ENCODE results near the gene FADS2.
A peak's percentile ranks its signal among the peaks of the same experiment; 100 is the strongest.
"Not testable (repeated sequence)": the region's sequence is repeated elsewhere in the genome, so short reads cannot be mapped to it uniquely, and the experiment has no call there.

The FADS2 gene

DNA sequence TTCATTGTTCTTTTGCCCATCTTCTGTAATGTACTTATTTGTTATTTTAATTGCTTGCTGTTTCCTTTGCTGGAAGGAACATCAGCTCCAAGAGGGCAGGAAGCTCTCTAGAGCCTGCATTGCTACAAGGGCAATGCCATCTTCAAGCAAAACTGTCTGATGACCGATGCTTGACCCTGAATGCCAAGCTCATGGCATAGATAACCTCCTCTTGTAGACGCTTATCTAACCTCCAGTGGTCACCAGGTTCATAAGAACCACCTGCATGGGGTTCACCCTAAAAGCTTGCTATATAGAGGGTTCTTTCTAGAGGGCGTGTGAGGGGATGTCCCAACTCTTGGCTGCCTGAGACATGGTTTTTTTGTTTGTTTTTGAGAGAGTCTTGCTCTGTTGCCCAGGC is 46.8 kb downstream of the FADS2 start:
- Mint-ChIP-seq H3K4me3 (no peak overlapping the region), H3K27me3 (no peaks in the 10 kb centered on the region), H3K27ac (no peak overlapping the region), H3K9me3 (no peaks in the 10 kb centered on the region), H3K4me1 (peaks cover 34% of the 10 kb centered on the region), H3K36me3 (peaks cover 25% of the 10 kb centered on the region)
- ATAC-seq, result no peak

DNA sequence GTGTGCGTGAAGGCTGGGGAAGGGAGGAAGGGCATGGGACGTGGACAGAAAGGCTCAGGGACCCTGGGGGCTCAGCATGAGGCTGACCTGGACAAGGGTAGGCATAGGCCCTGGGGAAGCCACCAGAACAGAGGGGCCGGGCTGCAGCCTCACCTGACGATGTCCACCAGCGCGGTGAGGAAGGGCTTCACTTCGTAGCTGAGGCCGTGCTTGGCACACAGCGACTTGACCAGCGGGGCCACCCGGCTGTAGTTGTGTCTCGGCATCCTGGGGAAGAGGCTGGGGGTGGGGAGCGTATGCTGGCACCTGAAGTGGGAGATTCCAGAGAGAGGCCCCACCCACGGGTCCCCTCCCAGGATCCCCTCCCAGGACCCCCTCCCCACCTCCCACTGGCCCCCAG is 47.6 kb downstream of the FADS2 start:
- peaks cover 25% of the 10 kb centered on the region for H3K36me3 Mint-ChIP-seq
- ATAC-seq, result no peak
- H3K9me3 Mint-ChIP-seq, result no peaks in the 10 kb centered on the region
- H3K27ac Mint-ChIP-seq, result no peak overlapping the region
- H3K27me3 Mint-ChIP-seq, result no peaks in the 10 kb centered on the region
- H3K4me1 Mint-ChIP-seq, result peaks cover 40% of the 10 kb centered on the region
- no peak overlapping the region for H3K4me3 Mint-ChIP-seq

DNA sequence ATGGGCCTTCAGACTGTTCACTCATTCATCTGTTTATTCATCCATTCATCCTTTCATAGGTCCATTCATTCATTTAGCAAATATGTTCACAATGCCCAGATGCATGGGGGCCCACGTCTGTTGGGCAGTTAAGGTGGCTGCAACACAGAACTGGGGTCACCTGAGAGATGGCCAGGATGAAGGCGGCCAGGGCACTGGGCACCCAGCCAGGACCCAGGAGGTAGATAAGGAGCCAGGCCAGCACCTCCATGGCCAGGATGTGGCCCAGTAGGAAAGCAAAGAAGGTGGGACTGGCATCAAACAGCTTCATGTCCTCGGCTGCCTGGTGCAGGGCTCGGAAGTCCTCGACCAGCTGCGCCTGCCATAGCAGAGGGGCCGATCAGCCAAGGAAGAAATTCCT is 51.1 kb downstream of the FADS2 start:
- no peaks in the 10 kb centered on the region for H3K9me3 Mint-ChIP-seq
- H3K4me1 Mint-ChIP-seq, result peaks cover 57% of the 10 kb centered on the region
- peaks cover 26% of the 10 kb centered on the region for H3K36me3 Mint-ChIP-seq
- H3K4me3 Mint-ChIP-seq, result peak overlapping the region; percentile 74
- ATAC-seq, result no peak
- H3K27ac Mint-ChIP-seq, result peak overlapping the region; percentile 90
- no peaks in the 10 kb centered on the region for H3K27me3 Mint-ChIP-seq

DNA sequence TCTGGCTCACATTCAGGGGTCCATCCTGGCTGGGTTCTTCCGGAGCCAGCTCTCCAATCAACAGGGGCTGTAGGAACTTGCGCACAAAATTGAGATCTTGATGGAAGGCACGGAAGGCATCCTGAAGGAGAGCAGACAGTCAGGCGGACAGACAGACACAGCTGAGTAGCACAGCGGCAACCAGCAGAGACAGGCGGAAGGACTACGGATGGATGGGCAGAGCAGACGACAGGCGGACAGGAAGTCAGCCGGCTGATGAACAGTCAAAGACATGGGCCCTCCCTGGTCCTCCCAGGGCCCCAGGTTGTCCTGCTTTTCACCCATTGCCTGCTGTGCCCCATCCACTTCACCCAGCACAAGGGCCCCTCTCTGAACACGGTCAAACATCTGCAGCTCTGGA is 51.9 kb downstream of the FADS2 start:
- no peaks in the 10 kb centered on the region for H3K9me3 Mint-ChIP-seq
- peak overlapping the region; percentile 74 for H3K4me3 Mint-ChIP-seq
- peaks cover 63% of the 10 kb centered on the region for H3K4me1 Mint-ChIP-seq
- peak; percentile 79 for ATAC-seq
- H3K36me3 Mint-ChIP-seq, result peaks cover 26% of the 10 kb centered on the region
- no peaks in the 10 kb centered on the region for H3K27me3 Mint-ChIP-seq
- peak overlapping the region; percentile 90 for H3K27ac Mint-ChIP-seq

DNA sequence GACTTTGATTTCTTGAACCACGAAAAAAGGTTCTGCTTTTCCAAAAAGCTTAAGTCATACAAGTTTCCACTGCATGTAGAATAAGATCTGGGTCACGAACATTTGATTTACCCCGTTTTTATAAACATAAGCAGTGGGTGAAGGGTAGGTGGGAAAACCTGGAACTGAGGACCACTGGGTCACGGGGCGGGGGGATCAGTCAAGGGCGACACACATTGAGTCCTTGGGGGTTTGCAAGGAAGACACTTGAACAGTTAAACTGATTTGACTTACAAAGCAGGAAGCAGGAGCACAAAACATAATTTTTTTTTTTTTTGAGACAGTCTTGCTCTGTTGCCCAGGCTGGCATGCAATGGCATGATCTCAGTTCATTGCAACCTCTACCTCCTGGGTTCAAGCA is 52.4 kb downstream of the FADS2 start:
- peak; percentile 84 for ATAC-seq
- peak overlapping the region; percentile 90 for H3K27ac Mint-ChIP-seq
- H3K36me3 Mint-ChIP-seq, result peaks cover 26% of the 10 kb centered on the region
- H3K4me1 Mint-ChIP-seq, result peaks cover 67% of the 10 kb centered on the region
- no peaks in the 10 kb centered on the region for H3K27me3 Mint-ChIP-seq
- H3K4me3 Mint-ChIP-seq, result peak overlapping the region; percentile 74
- no peaks in the 10 kb centered on the region for H3K9me3 Mint-ChIP-seq

DNA sequence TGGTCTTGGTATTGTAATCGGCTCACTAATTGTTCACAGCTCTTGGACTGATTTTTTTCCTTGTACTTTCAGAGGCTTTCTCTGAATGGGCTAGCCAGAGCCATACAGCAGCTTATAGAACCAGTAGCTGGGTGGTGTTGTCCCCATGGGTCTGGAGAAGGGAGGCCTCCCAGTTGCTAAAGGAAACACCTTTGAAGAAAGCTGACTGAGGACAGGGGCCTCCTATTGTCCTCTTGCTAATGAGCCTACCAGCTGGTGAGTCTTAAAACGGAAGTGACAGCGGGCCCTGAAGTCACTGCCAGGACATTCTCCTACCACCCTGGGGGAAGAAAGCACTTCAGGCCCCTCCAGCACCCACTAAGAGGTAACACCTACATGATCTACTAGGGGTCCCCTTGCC is 53.3 kb downstream of the FADS2 start:
- Mint-ChIP-seq H3K27me3 (no peaks in the 10 kb centered on the region), H3K4me3 (peak overlapping the region; percentile 1), H3K4me1 (peaks cover 69% of the 10 kb centered on the region), H3K9me3 (no peaks in the 10 kb centered on the region), H3K36me3 (peaks cover 23% of the 10 kb centered on the region), H3K27ac (peak overlapping the region; percentile 90)
- ATAC-seq, result no peak

DNA sequence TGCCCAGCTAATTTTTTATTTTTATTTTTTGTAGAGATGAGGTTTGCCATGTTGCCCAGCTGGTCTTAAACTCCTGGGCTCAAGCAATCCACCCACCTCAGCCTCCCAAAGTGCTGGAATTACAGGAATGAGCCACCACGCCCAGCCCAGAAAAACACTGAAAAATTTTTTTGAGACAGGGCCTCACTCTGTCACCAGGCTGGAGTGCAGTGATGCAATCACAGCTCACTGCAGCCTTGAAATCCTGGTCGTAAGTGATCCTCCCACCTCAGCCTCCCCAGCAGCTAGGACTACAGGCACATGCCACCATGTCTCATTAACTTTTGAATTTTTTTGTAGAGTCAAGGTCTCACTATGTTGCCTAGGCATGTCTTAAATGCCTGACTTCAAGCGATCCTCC is 54.2 kb downstream of the FADS2 start:
- Mint-ChIP-seq H3K4me1 (peaks cover 73% of the 10 kb centered on the region), H3K36me3 (peaks cover 26% of the 10 kb centered on the region)
- H3K27me3 Mint-ChIP-seq, H3K4me3 Mint-ChIP-seq, H3K27ac Mint-ChIP-seq, ATAC-seq, H3K9me3 Mint-ChIP-seq: not testable (repeated sequence)

DNA sequence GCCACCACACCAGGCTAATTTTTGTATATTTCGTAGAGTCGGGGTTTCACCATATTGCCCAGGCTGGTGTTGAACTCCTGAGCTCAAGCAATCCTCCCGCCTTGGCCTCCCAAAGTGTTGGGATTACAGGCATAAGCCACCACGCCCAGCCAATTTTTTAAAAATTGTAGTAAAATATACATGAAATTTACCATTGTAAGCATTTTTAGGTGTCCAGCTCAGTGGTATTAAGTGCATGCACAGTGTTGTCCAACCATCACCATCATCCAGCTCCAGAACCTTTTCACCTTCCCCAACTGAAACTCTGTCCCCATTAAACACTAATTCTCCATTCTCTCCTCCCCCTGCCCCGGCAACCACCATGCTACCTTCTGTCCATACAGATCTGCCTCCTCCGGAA is 54.8 kb downstream of the FADS2 start:
- no peak overlapping the region for H3K4me3 Mint-ChIP-seq
- peaks cover 4% of the 10 kb centered on the region for H3K9me3 Mint-ChIP-seq
- H3K36me3 Mint-ChIP-seq, result peaks cover 27% of the 10 kb centered on the region
- H3K27ac Mint-ChIP-seq, result peak overlapping the region; percentile 2
- no peaks in the 10 kb centered on the region for H3K27me3 Mint-ChIP-seq
- peaks cover 73% of the 10 kb centered on the region for H3K4me1 Mint-ChIP-seq
- no peak for ATAC-seq

DNA sequence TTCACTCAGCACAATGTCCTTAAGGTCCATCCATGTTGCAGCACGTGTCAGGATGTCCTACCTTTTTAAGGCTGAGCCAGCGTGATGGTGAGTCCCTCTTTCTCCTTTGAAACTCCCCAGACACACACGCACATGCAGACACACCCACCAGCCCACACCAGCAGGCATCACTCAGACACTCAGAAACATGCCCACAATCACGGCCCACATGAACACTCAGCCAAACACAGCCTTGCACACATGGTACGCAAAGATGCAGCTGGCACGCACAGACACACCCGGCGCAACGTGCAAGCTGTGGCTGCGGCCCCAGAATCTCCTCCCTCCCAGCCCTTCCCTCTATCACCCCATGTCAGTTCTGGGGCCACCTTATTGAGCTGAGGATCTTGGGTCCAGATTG is 55.2 kb downstream of the FADS2 start:
- Mint-ChIP-seq H3K9me3 (peaks cover 4% of the 10 kb centered on the region), H3K27ac (peak overlapping the region; percentile 2), H3K4me3 (no peak overlapping the region), H3K27me3 (no peaks in the 10 kb centered on the region), H3K4me1 (peaks cover 72% of the 10 kb centered on the region), H3K36me3 (peaks cover 23% of the 10 kb centered on the region)
- ATAC-seq, result no peak

DNA sequence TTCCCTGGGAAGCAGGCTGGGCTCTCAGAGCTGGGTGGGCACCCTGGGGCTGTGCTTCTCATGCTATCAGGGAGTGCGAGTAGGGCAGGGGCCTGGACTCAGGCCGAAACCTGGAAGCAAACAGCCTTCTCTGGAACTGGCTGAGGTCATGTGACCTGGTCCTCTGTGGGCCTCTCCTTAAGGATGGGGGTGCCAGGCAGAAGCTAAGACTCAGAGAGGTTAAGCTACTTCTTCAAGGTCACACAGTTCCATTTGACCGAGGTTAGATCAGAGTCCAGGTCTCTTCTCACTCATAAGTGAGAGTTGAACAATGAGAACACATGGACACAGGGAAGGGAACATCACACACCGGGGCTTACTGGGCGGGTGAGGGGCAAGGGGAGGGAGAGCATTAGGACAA is 55.8 kb downstream of the FADS2 start:
- Mint-ChIP-seq H3K36me3 (peaks cover 23% of the 10 kb centered on the region), H3K27ac (peak overlapping the region; percentile 2), H3K4me3 (no peak overlapping the region), H3K9me3 (peaks cover 4% of the 10 kb centered on the region), H3K27me3 (no peaks in the 10 kb centered on the region), H3K4me1 (peaks cover 74% of the 10 kb centered on the region)
- no peak for ATAC-seq

DNA sequence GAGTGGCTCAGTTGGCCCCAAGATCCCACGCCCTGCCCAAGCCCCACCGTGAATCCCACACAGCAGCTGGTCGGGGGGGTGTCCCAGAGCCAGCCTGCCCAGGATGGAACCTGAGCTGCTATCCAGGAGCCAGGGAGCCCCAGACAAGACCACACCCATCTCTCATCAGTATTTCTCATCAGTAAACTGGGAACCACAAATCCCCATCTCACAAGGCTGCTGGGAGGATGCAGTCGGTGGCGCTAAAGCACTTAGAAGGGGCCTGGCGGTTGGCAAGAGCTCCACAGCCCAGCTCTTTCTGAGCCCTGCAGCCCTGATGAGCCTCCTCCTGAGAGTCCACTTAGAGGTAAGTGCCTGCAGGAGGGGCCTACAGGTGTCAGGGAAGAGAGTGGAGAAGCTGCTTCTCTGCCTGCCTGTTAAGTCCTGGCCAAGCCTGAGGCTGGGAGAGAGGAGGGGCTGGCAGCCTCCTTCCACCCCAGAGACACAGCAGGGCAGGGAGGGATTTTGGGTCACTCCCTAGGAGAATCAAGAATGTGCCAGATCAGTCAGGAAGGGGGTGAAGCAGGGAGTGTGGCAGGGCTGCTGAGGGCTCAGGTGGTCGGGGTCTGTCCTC is 57.2 kb downstream of the FADS2 start:
- no peak for ATAC-seq
- peaks cover 4% of the 10 kb centered on the region for H3K9me3 Mint-ChIP-seq
- H3K27me3 Mint-ChIP-seq, result no peaks in the 10 kb centered on the region
- H3K36me3 Mint-ChIP-seq, result peaks cover 23% of the 10 kb centered on the region
- peaks cover 65% of the 10 kb centered on the region for H3K4me1 Mint-ChIP-seq
- no peak overlapping the region for H3K27ac Mint-ChIP-seq
- no peak overlapping the region for H3K4me3 Mint-ChIP-seq

DNA sequence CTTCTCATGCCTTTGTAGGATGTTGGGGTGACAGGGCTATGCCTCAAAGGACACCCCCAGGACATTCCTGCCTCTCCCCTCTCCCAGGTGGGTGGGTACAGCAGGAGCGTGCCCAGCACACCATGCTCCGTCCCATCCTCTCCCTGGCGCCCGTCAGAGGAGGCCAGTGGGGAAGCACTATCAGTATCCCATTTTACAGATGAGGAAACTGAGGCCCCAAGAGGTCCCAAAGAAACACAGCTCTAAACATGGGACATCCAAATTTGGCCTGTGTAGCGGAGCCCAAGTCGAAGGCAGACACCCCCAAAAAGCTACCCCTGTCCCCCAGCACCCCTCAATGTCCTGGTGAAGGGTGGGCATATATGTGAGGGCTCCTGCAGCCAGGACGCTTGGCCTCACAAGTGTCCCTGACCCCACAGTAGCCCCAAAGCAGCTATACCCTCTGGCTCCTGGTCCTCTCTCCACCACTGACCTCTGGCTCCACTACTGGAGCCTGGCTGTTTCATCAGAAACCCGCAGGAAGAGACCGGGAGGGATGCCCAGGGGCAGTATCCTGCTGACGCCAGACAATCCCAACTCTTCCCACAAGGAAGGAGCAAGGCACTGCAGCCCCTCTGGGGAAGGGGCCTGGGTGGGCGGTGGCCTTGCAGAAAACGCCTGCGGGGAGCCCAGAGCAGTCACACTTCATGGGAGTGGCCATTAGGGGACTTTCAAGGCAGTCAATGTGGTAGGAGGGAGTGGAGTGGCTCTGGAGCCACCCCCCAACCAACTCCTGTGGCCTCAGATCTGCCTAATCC is 57.9 kb downstream of the FADS2 start:
- no peak for ATAC-seq
- H3K9me3 Mint-ChIP-seq, result peaks cover 4% of the 10 kb centered on the region
- H3K4me1 Mint-ChIP-seq, result peaks cover 65% of the 10 kb centered on the region
- peaks cover 23% of the 10 kb centered on the region for H3K36me3 Mint-ChIP-seq
- H3K27ac Mint-ChIP-seq, result no peak overlapping the region
- no peak overlapping the region for H3K4me3 Mint-ChIP-seq
- H3K27me3 Mint-ChIP-seq, result no peaks in the 10 kb centered on the region

DNA sequence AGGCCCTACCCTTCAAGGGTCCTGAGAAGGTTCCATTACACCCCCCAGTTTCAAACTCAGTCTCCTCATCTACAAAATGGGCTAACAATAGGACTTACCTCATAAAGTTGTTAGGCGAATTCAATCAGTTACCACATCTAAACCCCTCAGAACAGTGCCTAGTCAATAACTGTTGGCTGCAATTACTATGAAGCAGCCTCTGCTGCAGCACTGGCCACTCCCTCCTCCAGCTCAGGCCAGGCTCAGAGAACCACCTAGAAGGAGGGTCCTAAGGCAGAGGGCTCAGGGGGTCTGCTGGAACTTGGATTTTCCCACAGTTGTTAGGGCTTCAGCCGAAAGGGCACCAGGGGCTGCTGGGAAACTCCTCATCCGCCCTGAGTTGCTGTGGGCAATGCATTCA is 58.5 kb downstream of the FADS2 start:
- peaks cover 23% of the 10 kb centered on the region for H3K36me3 Mint-ChIP-seq
- peaks cover 60% of the 10 kb centered on the region for H3K4me1 Mint-ChIP-seq
- no peak overlapping the region for H3K4me3 Mint-ChIP-seq
- H3K27me3 Mint-ChIP-seq, result no peaks in the 10 kb centered on the region
- ATAC-seq, result no peak
- no peak overlapping the region for H3K27ac Mint-ChIP-seq
- peaks cover 4% of the 10 kb centered on the region for H3K9me3 Mint-ChIP-seq

DNA sequence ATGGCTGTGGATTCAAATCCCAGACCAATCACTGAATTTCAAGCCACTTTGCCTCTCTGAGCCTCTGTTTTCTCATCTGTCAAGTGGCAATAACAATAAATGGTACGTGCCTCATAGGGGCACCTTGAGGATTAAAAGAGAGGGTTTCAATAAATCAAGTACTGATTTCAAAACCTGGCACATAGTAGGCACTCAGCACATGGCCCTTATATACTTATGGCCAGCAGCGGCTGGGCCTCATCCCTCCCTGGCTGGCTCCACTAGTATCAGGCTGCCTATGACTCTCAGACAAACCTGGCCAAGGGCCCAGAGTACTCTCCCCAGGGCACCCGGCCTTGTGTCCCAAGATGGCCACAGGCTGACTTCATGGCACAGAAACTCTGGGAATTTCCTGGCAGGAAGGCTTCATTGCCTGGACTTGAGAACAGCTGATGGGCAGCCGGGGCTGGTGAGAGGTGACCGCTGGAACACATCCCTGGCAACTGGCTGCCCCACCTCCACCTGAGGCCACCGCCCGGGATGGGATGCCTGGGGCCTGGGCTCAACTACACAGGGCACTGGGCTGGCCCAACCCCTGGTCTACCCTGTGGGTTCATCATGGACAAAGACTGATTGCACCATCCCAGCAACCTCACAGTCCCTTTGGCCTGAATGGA is 59.9 kb downstream of the FADS2 start:
- H3K27me3 Mint-ChIP-seq, result no peaks in the 10 kb centered on the region
- peaks cover 4% of the 10 kb centered on the region for H3K9me3 Mint-ChIP-seq
- H3K36me3 Mint-ChIP-seq, result peaks cover 23% of the 10 kb centered on the region
- no peak overlapping the region for H3K4me3 Mint-ChIP-seq
- H3K27ac Mint-ChIP-seq, result no peak overlapping the region
- no peak for ATAC-seq
- H3K4me1 Mint-ChIP-seq, result peaks cover 65% of the 10 kb centered on the region

DNA sequence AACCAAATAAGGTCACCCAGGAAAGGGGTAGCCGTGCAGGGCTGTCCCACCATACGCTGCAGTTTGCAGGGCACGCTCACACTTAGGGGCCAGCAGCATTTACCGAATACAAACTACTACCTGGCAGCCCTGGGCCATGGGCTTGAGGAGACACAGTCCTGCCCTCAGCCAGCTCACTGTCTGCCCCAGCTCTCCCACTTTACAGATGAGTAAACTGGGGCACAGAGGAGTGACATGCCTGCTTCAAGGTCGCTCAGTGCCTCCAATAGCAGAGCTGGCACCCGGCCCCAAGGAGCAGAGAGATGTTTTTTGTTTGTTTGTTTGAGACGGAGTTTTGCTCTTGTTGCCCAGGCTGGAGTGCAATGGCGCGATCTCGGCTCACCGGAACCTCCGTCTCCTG is 60.5 kb downstream of the FADS2 start:
- no peak for ATAC-seq
- no peaks in the 10 kb centered on the region for H3K27me3 Mint-ChIP-seq
- no peak overlapping the region for H3K27ac Mint-ChIP-seq
- peaks cover 17% of the 10 kb centered on the region for H3K36me3 Mint-ChIP-seq
- peaks cover 4% of the 10 kb centered on the region for H3K9me3 Mint-ChIP-seq
- H3K4me1 Mint-ChIP-seq, result peaks cover 59% of the 10 kb centered on the region
- H3K4me3 Mint-ChIP-seq, result no peak overlapping the region

DNA sequence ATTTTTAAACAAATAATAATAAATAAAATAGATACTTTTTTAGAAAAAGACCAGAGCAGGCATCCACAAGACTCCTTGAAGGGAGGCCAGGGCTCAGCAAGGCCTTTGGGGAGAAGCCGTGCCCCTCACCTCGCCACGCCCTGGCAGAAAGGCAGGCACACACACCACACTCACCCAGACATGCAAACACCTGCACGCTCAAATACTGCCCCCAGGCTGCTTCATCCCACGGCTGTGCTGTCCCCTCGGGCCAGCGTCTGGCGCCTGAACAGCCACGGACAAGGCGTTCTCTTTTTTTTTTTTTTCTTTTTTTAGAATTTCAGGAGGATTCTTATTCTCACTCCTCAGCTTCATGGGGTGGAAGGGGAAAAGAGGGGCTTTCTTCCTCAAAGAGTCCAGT is 61.7 kb downstream of the FADS2 start:
- peaks cover 14% of the 10 kb centered on the region for H3K36me3 Mint-ChIP-seq
- no peaks in the 10 kb centered on the region for H3K27me3 Mint-ChIP-seq
- peak overlapping the region; percentile 83 for H3K4me3 Mint-ChIP-seq
- no peak for ATAC-seq
- peaks cover 50% of the 10 kb centered on the region for H3K4me1 Mint-ChIP-seq
- peaks cover 4% of the 10 kb centered on the region for H3K9me3 Mint-ChIP-seq
- H3K27ac Mint-ChIP-seq, result no peak overlapping the region

Data from stimulated activated memory B cell treated with anti-CD40 and anti-IgM and Interleukin-4, amounts not matched to agents 10 μg/mL and 1 μg/mL and 100 μg/mL, for 72 hours (primary cell).